Chondrocyte (in vitro differentiated cells): Measurements from ENCODE around the gene MARCHF10. TPM values are rescaled to one million over a fixed set of nuclear protein-coding genes. Genes with fewer than 3 reads are reported as not detected.

Experiments
- DNase-seq: peaks from one replicate; pipeline ENCODE4 v3.0.0; 2021; ENCODE audit warnings: mixed read lengths, low spot score
- H3K27ac Mint-ChIP-seq: one replicate; pipeline ENCODE4 v1.8.0; 2021; ENCODE audit warnings: mild to moderate bottlenecking, moderate library complexity, mixed read lengths; ENCODE audit not compliant: unreplicated experiment
- H3K27me3 Mint-ChIP-seq: 2 replicates; pipeline ENCODE4 v1.8.0; 2021; ENCODE audit warnings: low read depth, mixed read lengths
- H3K36me3 Mint-ChIP-seq: 2 replicates; pipeline ENCODE4 v1.8.0; 2021; ENCODE audit warnings: low read depth, mixed read lengths
- H3K4me1 Mint-ChIP-seq: 2 replicates; pipeline ENCODE4 v1.8.0; 2021; ENCODE audit warnings: low read depth, mild to moderate bottlenecking, mixed read lengths
- H3K4me3 Mint-ChIP-seq: one replicate; pipeline ENCODE4 v1.8.0; 2021; ENCODE audit warnings: mild to moderate bottlenecking, moderate library complexity, mixed read lengths; ENCODE audit not compliant: unreplicated experiment
- H3K9me3 Mint-ChIP-seq: 2 replicates; pipeline ENCODE4 v1.8.0; 2021; ENCODE audit warnings: low read depth, mixed read lengths
- CTCF ChIP-seq: fragments of 200-600 bp; sonication (generic); IDR thresholded peaks from 2 replicates; pipeline ENCODE4 v1.5.0; 2021; ENCODE audit warnings: antibody characterized with exemption, mild to moderate bottlenecking, moderate library complexity
- total RNA-seq: library from RNA; stranded (reverse); gene quantifications from 3 replicates; pipeline ENCODE4 v1.2.1, GENCODE V29; 2021

The MARCHF10 gene
- total RNA-seq, 1 donor from 2014 or later = 0.17 TPM

- no peak for TF ChIP-seq CTCF
- no peaks in the 10 kb centered on the region for H3K4me1 Mint-ChIP-seq
- H3K27ac Mint-ChIP-seq = no peak overlapping the region
- H3K9me3 Mint-ChIP-seq = no peaks in the 10 kb centered on the region
- H3K36me3 Mint-ChIP-seq = peaks cover 30% of the 10 kb centered on the region
- H3K27me3 Mint-ChIP-seq = no peaks in the 10 kb centered on the region
- no peak for DNase-seq
- no peak overlapping the region for H3K4me3 Mint-ChIP-seq
These were observed 120.1 kb downstream of the MARCHF10 start for GRCh38 chr17:62687997-62688396.

DNA sequence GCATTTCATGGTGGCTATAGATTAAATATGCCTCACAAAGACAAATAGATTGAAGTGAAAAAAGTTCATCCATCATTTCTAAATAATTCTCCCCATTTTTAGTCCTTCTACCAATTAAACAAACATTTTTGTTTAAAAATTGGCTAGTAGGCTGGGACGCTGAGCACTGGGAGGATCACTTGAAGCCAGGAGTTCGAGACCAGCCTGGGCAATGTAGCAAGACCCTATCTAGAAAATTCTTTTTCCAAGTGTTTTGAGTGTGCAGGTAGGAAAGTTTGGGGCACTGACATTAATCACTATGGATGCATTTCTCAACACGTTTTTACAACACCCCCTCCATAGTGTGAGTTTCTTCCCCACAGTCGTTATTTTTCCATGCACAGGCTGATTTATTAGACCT is 123.9 kb downstream of the MARCHF10 start:
- H3K27me3 Mint-ChIP-seq = no peaks in the 10 kb centered on the region
- TF ChIP-seq CTCF = no peak
- no peak for DNase-seq
- H3K9me3 Mint-ChIP-seq = no peaks in the 10 kb centered on the region
- peaks cover 34% of the 10 kb centered on the region for H3K36me3 Mint-ChIP-seq
- H3K4me1 Mint-ChIP-seq = no peaks in the 10 kb centered on the region
- H3K27ac Mint-ChIP-seq = no peak overlapping the region
- no peak overlapping the region for H3K4me3 Mint-ChIP-seq

- H3K9me3 Mint-ChIP-seq = no peaks in the 10 kb centered on the region
- H3K36me3 Mint-ChIP-seq = peaks cover 28% of the 10 kb centered on the region
- no peak for TF ChIP-seq CTCF
- H3K4me1 Mint-ChIP-seq = no peaks in the 10 kb centered on the region
- no peaks in the 10 kb centered on the region for H3K27me3 Mint-ChIP-seq
- no peak overlapping the region for H3K4me3 Mint-ChIP-seq
- DNase-seq = no peak
- H3K27ac Mint-ChIP-seq = no peak overlapping the region
These were observed 126.2 kb downstream of the MARCHF10 start for GRCh38 chr17:62681939-62682381.

DNA sequence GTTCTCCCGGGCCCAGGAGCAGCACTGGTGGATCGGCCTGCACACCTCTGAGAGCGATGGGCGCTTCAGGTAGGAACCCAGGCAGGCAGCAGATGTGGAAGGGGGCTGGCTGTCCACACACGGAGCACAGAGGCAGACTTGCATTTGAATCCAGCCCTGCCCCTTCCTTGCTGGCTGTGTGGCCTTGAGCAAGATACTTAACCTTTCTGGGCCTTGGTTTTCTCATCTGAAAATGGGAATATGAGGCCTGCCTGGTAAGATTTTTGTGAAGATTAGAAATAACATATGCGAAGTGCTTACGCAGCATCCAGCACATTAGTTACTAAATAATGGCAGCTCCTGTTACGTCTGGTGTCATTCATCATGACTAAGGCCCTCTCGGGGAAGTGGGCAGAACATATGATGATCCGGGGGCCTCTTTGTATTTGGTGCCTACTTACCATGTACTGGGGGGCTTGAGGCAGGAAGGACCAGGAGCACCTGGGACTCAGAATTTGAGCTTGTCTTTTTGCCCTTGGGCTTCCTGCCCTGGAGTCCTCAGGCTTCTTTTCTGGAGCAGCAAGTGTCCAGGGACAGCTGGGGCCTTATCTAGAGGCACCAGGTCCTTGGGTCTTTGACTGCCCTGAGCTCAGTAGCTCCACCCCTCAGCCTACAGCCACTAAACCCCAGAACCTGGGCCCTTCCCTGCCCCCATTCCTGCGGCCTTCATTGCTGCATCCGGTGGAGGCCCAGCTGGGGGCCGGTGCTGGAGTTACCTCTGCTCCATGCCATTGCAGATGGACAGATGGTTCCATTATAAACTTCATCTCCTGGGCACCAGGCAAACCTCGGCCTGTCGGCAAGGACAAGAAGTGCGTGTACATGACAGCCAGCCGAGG is 126.8 kb downstream of the MARCHF10 start:
- no peak overlapping the region for H3K27ac Mint-ChIP-seq

More for the DNA sequence above, 126.8 kb downstream of the MARCHF10 start:
- H3K4me3 Mint-ChIP-seq = no peak overlapping the region
- H3K36me3 Mint-ChIP-seq = peaks cover 30% of the 10 kb centered on the region
- H3K9me3 Mint-ChIP-seq = no peaks in the 10 kb centered on the region
- H3K4me1 Mint-ChIP-seq = no peaks in the 10 kb centered on the region
- H3K27me3 Mint-ChIP-seq = no peaks in the 10 kb centered on the region
- DNase-seq = peak; percentile 89
- no peak for TF ChIP-seq CTCF
